Endothelial cell of hepatic sinusoid (primary cell): ENCODE data around the gene XG.

Experiments
- in situ Hi-C: cut with HindIII; loops from 2 replicates; pipeline ENCODE4 v1.10.0; 2017; ENCODE audit warnings: low sequenced_read_pairs

XG gene

DNA sequence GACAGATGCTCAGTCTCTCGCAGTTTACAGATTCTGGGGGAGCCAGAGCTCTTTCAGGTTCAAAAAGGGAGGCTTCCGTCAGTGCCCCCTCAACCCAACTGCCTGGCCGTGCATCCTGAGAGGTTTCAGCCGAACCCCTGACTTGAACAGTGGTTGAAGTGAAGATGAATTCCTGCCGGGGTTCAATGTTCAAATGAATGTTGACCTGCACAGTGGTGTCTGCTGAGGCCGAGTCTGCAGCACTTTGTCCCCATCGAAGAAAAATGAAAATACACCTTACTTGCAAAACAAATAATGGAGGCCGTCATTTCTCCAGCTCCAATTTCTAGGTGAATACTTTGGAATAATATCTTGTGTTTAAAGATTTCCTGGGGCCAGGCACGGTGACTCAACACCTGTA, 110.6 kb downstream of the XG start:
- in situ Hi-C loops, result no loop called here

DNA sequence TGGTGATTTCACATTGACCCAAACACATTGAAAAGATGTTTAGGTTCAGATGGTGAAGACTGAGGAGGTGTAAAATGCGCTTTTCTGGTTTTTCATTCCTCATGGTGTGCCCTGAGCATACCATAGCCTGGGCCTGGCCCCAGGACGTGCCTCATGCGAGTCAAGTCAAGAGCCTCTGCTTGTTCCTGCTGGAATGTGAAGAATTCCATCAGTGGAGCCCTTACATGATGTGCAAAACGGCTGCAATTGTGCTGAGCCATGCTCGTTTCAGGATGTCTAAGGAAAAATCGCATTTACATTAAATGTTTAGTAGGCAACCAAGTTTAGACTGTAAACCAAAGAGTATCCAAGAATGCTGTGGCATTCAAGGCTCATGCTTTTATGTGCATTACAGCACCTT, 111.8 kb downstream of the XG start:
- in situ Hi-C loops, result no loop called here
